NCI-H2107 treated with DMSO at 0.1 percent for 48 hours (cell line): ENCODE measurements around the gene DLD.
"Not testable (repeated sequence)": the region's sequence is repeated elsewhere in the genome, so short reads cannot be mapped to it uniquely, and the experiment has no call there.

Experiments
- DNase-seq: peaks from one replicate; lab custom pipeline; 2025; ENCODE audit not compliant: unreplicated experiment; lab: John Stamatoyannopoulos, UW

DLD gene

GRCh38 chr7:107943018-107943417 lies 52.0 kb downstream of the DLD start:
- no peak for DNase-seq

GRCh38 chr7:107944411-107945169 lies 53.6 kb downstream of the DLD start:
- DNase-seq = no peak

GRCh38 chr7:107945332-107945731 lies 54.3 kb downstream of the DLD start:
- no peak for DNase-seq

- DNase-seq = no peak
These were observed 55.5 kb downstream of the DLD start for GRCh38 chr7:107946451-107946850.

GRCh38 chr7:107946881-107947280 lies 55.9 kb downstream of the DLD start:
- no peak for DNase-seq

- DNase-seq = no peak
These were observed 57.9 kb downstream of the DLD start for GRCh38 chr7:107948645-107949442.

GRCh38 chr7:107949443-107949935 lies 58.5 kb downstream of the DLD start:
- DNase-seq = no peak

- no peak for DNase-seq
These were observed 60.3 kb downstream of the DLD start for GRCh38 chr7:107951172-107951787.

- DNase-seq = no peak
These were observed 60.9 kb downstream of the DLD start for GRCh38 chr7:107951896-107952295.

GRCh38 chr7:107953265-107953923 lies 62.4 kb downstream of the DLD start:
- DNase-seq = no peak

GRCh38 chr7:107953924-107954303 lies 62.9 kb downstream of the DLD start:
- no peak for DNase-seq

- no peak for DNase-seq
These were observed 64.4 kb downstream of the DLD start for GRCh38 chr7:107955394-107955793.

- DNase-seq = not testable (repeated sequence)
These were observed 66.0 kb downstream of the DLD start for GRCh38 chr7:107956950-107957349.

GRCh38 chr7:107957436-107957835 lies 66.5 kb downstream of the DLD start:
- no peak for DNase-seq

- no peak for DNase-seq
These were observed 68.0 kb downstream of the DLD start for GRCh38 chr7:107958764-107959526.

- no peak for DNase-seq
These were observed 68.5 kb downstream of the DLD start for GRCh38 chr7:107959527-107959898.

- no peak for DNase-seq
These were observed 69.3 kb downstream of the DLD start for GRCh38 chr7:107960272-107960671.

GRCh38 chr7:107961405-107961804 lies 70.4 kb downstream of the DLD start:
- DNase-seq = peak; percentile 12

- DNase-seq = no peak
These were observed 71.8 kb downstream of the DLD start for GRCh38 chr7:107962817-107963216.

- no peak for DNase-seq
These were observed 73.5 kb downstream of the DLD start for GRCh38 chr7:107964510-107964909.

- DNase-seq = peak; percentile 7
These were observed 75.7 kb downstream of the DLD start for GRCh38 chr7:107966711-107967110.
